HG03565 (cell line): Measurements from ENCODE around the gene PRSS53.
A peak's percentile ranks its signal among the peaks of the same experiment; 100 is the strongest.

Experiments used
- ATAC-seq: cut with Tn5 transposase; IDR thresholded peaks from one replicate; pipeline ENCODE4 v1.9.1; 2021; ENCODE audit warnings: mild to moderate bottlenecking, moderate library complexity; ENCODE audit not compliant: unreplicated experiment

PRSS53 gene

GRCh38 chr16:31055613-31056012 is 33.1 kb downstream of the PRSS53 start:
- ATAC-seq: no peak

- no peak for ATAC-seq
Observed at GRCh38 chr16:31052114-31052513, 36.6 kb downstream of the PRSS53 start.

- ATAC-seq: no peak
Observed at GRCh38 chr16:31050280-31051030, 38.3 kb downstream of the PRSS53 start.

GRCh38 chr16:31043898-31044481 is 44.8 kb downstream of the PRSS53 start:
- no peak for ATAC-seq

- ATAC-seq: no peak
Observed at GRCh38 chr16:31043352-31043751, 45.4 kb downstream of the PRSS53 start.

GRCh38 chr16:31042866-31043265 is 45.9 kb downstream of the PRSS53 start:
- ATAC-seq: no peak

- ATAC-seq: no peak
Observed at GRCh38 chr16:31038993-31039392, 49.8 kb downstream of the PRSS53 start.

GRCh38 chr16:31036691-31037090 is 52.1 kb downstream of the PRSS53 start:
- no peak for ATAC-seq

GRCh38 chr16:31033709-31034492 is 54.8 kb downstream of the PRSS53 start:
- peak; percentile 30 for ATAC-seq
